HCT116 (cell line): ENCODE results near the gene DNAJC5. TPM values are rescaled to one million over a fixed set of nuclear protein-coding genes. Genes with fewer than 3 reads are reported as not detected.

Source experiments
- ATAC-seq: fragments of 200-7000 bp; cut with Tn5 transposase; 2 replicates; pipeline ENCODE4 v1.9.1; 2020; ENCODE audit warnings: mild to moderate bottlenecking, moderate library complexity
- BruUV-seq: library from RNA; stranded (reverse); fragments of 400-500 nt; replicated peaks from 2 replicates; lab custom pipeline; 2021; lab: Mats Ljungman, UMichigan
- CTCF ChIA-PET: fragments of 300-600 bp; sonication (Branson Sonifier 250); formaldehyde crosslinking; loops from one replicate; lab custom pipeline; 2021; ENCODE audit warnings: antibody characterized with exemption; lab: Charles Lee
- POLR2A ChIA-PET: fragments of 300-600, 350-600 bp; sonication (Branson Sonifier 250); formaldehyde crosslinking; loops from one replicate; lab custom pipeline; 2021; ENCODE audit warnings: antibody characterized with exemption; lab: Charles Lee
- RAD21 ChIA-PET, 2 experiments: fragments of 300-600 bp; sonication (Branson Sonifier 250); formaldehyde crosslinking; loops; one replicate each; lab custom pipeline; 2023; ENCODE audit warnings: low total read pairs in 2 of 2; ENCODE audit not compliant: uncharacterized antibody in 2 of 2, unreplicated experiment in 2 of 2, low non-redundant PET in 1 of 2; lab: Charles Lee
- DNase-seq: peaks from one replicate; pipeline ENCODE4 v3.0.0-alpha.2; 2010; ENCODE audit warnings: low read depth, low spot score
- H2AFZ ChIP-seq: fragments of 200-600 bp; shearing (Covaris generic), sonication (generic); 2 replicates; pipeline ENCODE4 v1.6.1; 2017; ENCODE audit warnings: low read depth, mixed run types, mixed read lengths, antibody characterized with exemption, low read length; ENCODE audit not compliant: poor library complexity, severe bottlenecking
- H3K27ac ChIP-seq: 2 replicates; pipeline ENCODE4 v1.5.1; 2012; ENCODE audit warnings: low read depth, low read length
- H3K27me3 ChIP-seq: fragments of 200-600 bp; sonication (generic); 2 replicates; pipeline ENCODE4 v1.6.1; 2016; ENCODE audit warnings: mixed run types, low read length, mixed read lengths; ENCODE audit not compliant: insufficient read depth
- H3K36me3 ChIP-seq, 2 experiments: fragments of 200-500 bp in 1 of 2; fragments of 200-600 bp in 1 of 2; sonication (Bioruptor generic) in 1 of 2; sonication (generic) in 1 of 2; 2 replicates each; pipeline versions ENCODE4 v1.5.1 to v1.6.1; 2014 to 2016; ENCODE audit warnings: low read length in 2 of 2, inconsistent platforms in 1 of 2, mixed read lengths in 1 of 2, mixed run types in 1 of 2; ENCODE audit not compliant: insufficient read depth in 2 of 2, control insufficient read depth in 1 of 2
- H3K4me1 ChIP-seq, 2 experiments: fragments of 200-600 bp in 1 of 2; sonication (generic) in 1 of 2; 2 replicates each; pipeline versions ENCODE4 v1.5.1 to v1.6.1; 2012 to 2017; ENCODE audit warnings: low read length in 2 of 2, inconsistent platforms in 1 of 2, mild to moderate bottlenecking in 1 of 2, mixed read lengths in 1 of 2, mixed run types in 1 of 2, moderate library complexity in 1 of 2; ENCODE audit not compliant: insufficient read depth in 2 of 2, control insufficient read depth in 1 of 2
- H3K4me2 ChIP-seq: fragments of 200-600 bp; sonication (generic); 2 replicates; pipeline ENCODE4 v1.6.1; 2017; ENCODE audit warnings: mixed run types, low read length, mixed read lengths
- H3K4me3 ChIP-seq, 2 experiments: fragments of 200-600 bp in 1 of 2; sonication (generic) in 1 of 2; replicated peaks in 1 of 2; 2 replicates each; pipeline ENCODE4 v1.5.1; 2011 to 2016; ENCODE audit warnings: low read length in 2 of 2, control low read depth in 1 of 2, low read depth in 1 of 2, mild to moderate bottlenecking in 1 of 2, mixed read lengths in 1 of 2, mixed run types in 1 of 2
- H3K79me2 ChIP-seq: fragments of 200-600 bp; sonication (generic); 2 replicates; pipeline ENCODE4 v1.6.1; 2017; ENCODE audit warnings: mild to moderate bottlenecking, mixed run types, low read length, moderate library complexity, mixed read lengths; ENCODE audit not compliant: insufficient read depth
- H3K9ac ChIP-seq: fragments of 200-600 bp; sonication (generic); 2 replicates; pipeline ENCODE4 v1.6.1; 2016; ENCODE audit warnings: low read length, mixed read lengths
- H3K9me2 ChIP-seq: fragments of 200-600 bp; sonication (generic), shearing (Covaris generic); 2 replicates; pipeline ENCODE4 v1.6.1; 2017; ENCODE audit warnings: mixed run types, mild to moderate bottlenecking, moderate library complexity; ENCODE audit not compliant: insufficient read depth
- H3K9me3 ChIP-seq, 2 experiments: fragments of 200-500 bp in 1 of 2; fragments of 200-600 bp in 1 of 2; sonication (Bioruptor generic) in 1 of 2; sonication (generic) in 1 of 2; 2 replicates each; pipeline ENCODE4 v1.6.1; 2014 to 2017; ENCODE audit warnings: low read length in 2 of 2, mixed read lengths in 2 of 2, inconsistent platforms in 1 of 2, low read depth in 1 of 2, mild to moderate bottlenecking in 1 of 2, mixed run types in 1 of 2, moderate library complexity in 1 of 2; ENCODE audit not compliant: control insufficient read depth in 1 of 2, insufficient read depth in 1 of 2
- H4K20me1 ChIP-seq: fragments of 200-600 bp; sonication (generic), shearing (Covaris generic); 2 replicates; pipeline ENCODE4 v1.6.1; 2017; ENCODE audit warnings: mixed run types, mild to moderate bottlenecking, moderate library complexity; ENCODE audit not compliant: insufficient read depth
- CTCF ChIP-seq, 3 experiments: fragments of 200-600 bp in 1 of 3; sonication (generic) in 1 of 3; IDR thresholded peaks in 2 of 3; conservative IDR thresholded peaks in 1 of 3; 2 replicates each; pipeline ENCODE4 v1.5.1; 2012 to 2017; ENCODE audit warnings: low read depth in 2 of 3, low read length in 2 of 3, antibody characterized with exemption in 1 of 3, borderline replicate concordance in 1 of 3, control low read depth in 1 of 3, mild to moderate bottlenecking in 1 of 3, mixed read lengths in 1 of 3, mixed run types in 1 of 3, moderate library complexity in 1 of 3; ENCODE audit not compliant: insufficient read depth in 1 of 3
- EGR1 ChIP-seq: IDR thresholded peaks from 2 replicates; pipeline ENCODE4 v1.6.1; 2012; ENCODE audit warnings: low read depth
- ELF1 ChIP-seq: IDR thresholded peaks from 2 replicates; pipeline ENCODE4 v1.6.1; 2012; ENCODE audit warnings: low read depth, borderline replicate concordance
- EZH2 ChIP-seq: fragments of 200-600 bp; sonication (generic); IDR thresholded peaks from 2 replicates; pipeline ENCODE4 v1.6.1; 2017; ENCODE audit warnings: antibody characterized with exemption, mixed run types
- EZH2phosphoT487 ChIP-seq: fragments of 200-600 bp; IDR thresholded peaks from 2 replicates; pipeline ENCODE4 v1.6.1; 2018; ENCODE audit warnings: antibody characterized with exemption, borderline replicate concordance
- JUND ChIP-seq: IDR thresholded peaks from 2 replicates; pipeline ENCODE4 v1.6.1; 2012
- MAX ChIP-seq: IDR thresholded peaks from 2 replicates; pipeline ENCODE4 v1.6.1; 2012
- POLR2AphosphoS5 ChIP-seq: IDR thresholded peaks from 2 replicates; pipeline ENCODE4 v1.6.1; 2011; ENCODE audit warnings: mild to moderate bottlenecking, low read depth, low read length, moderate library complexity
- RAD21 ChIP-seq: IDR thresholded peaks from 2 replicates; pipeline ENCODE4 v1.6.1; 2012; ENCODE audit warnings: low read depth, mild to moderate bottlenecking
- REST ChIP-seq: IDR thresholded peaks from 2 replicates; pipeline ENCODE4 v1.6.1; 2012; ENCODE audit warnings: low read depth
- SIN3A ChIP-seq: IDR thresholded peaks from 2 replicates; pipeline ENCODE4 v1.6.1; 2012; ENCODE audit warnings: low read depth
- SP1 ChIP-seq: IDR thresholded peaks from 2 replicates; pipeline ENCODE4 v1.6.1; 2012; ENCODE audit warnings: low read depth
- SRF ChIP-seq: IDR thresholded peaks from 2 replicates; pipeline ENCODE4 v1.6.1; 2012; ENCODE audit warnings: low read depth
- TCF7L2 ChIP-seq: IDR thresholded peaks from 2 replicates; pipeline ENCODE4 v1.7.0; 2011; ENCODE audit warnings: borderline replicate concordance, inconsistent platforms; ENCODE audit not compliant: insufficient read depth, insufficient read length; ENCODE audit errors: extremely low read depth
- YY1 ChIP-seq: IDR thresholded peaks from 2 replicates; pipeline ENCODE4 v1.6.1; 2011; ENCODE audit warnings: low read length, low read depth, moderate library complexity, mild to moderate bottlenecking; ENCODE audit not compliant: insufficient replicate concordance; ENCODE audit errors: extremely low read depth
- ZFX ChIP-seq: fragments of 450-650 bp; IDR thresholded peaks from 2 replicates; pipeline ENCODE4 v1.6.1; 2017
- ZNF274 ChIP-seq: fragments of 200-500 bp; sonication (Bioruptor generic); IDR thresholded peaks from 2 replicates; pipeline ENCODE4 v1.6.1; 2014; ENCODE audit warnings: mild to moderate bottlenecking, low read depth, low read length, inconsistent platforms
- intact Hi-C: fragments of 100-400 bp; cut with micrococcal nuclease; formaldehyde crosslinking; loops from 2 replicates; pipeline ENCODE4 v1.10.0; 2022
- total RNA-seq: library from RNA; stranded (reverse); gene quantifications from one replicate; pipeline ENCODE4 v1.2.1, GENCODE V29; 2021; ENCODE audit not compliant: unreplicated experiment

DNAJC5 gene
- total RNA-seq, 1 experiment from 2014 or later: 38.3 TPM

GRCh38 chr20:63944078-63944941 lies 49.4 kb downstream of the DNAJC5 start:
- Histone ChIP-seq H3K79me2 (peaks cover 43% of the 10 kb centered on the region), H3K27me3 (no peaks in the 10 kb centered on the region), H3K27ac (no peak overlapping the region), H3K4me1 (peaks cover 8 to 25% of the 10 kb centered on the region in 2 experiments; a peak in 3 of 4 replicates), H3K4me3 (no peak overlapping the region), H3K36me3 (peaks cover 16 to 41% of the 10 kb centered on the region in 2 experiments; a peak in 3 of 4 replicates), H3K4me2 (no peak overlapping the region), H2AFZ (no peak overlapping the region), H3K9ac (no peak overlapping the region), H3K9me3 (no peaks in the 10 kb centered on the region), H4K20me1 (no peaks in the 10 kb centered on the region; the same call in 1 of the 2 replicates), H3K9me2 (no peaks in the 10 kb centered on the region)
- DNase-seq: no peak
- no peak for ATAC-seq
- BruUV-seq: no TSS peak
- TF ChIP-seq YY1: no peak
- no peak for TF ChIP-seq ZFX
- TF ChIP-seq EZH2phosphoT487: no peak
- TF ChIP-seq CTCF (IDR thresholded peaks at IDR 0.05 in 2 of 3, conservative IDR thresholded peaks at IDR 0.05 in 1 of 3; ENCODE audit: borderline replicate concordance in 1 of 3, insufficient read depth in 1 of 3, low read depth in 2 of 3, low read length in 2 of 3): no peak
- no peak for TF ChIP-seq SRF
- no peak for TF ChIP-seq ZNF274
- no peak for TF ChIP-seq SIN3A
- no peak for TF ChIP-seq ELF1
- no peak for TF ChIP-seq EGR1
- no peak for TF ChIP-seq POLR2AphosphoS5
- no peak for TF ChIP-seq REST
- TF ChIP-seq RAD21: no peak
- TF ChIP-seq MAX: no peak
- TF ChIP-seq SP1: no peak
- TF ChIP-seq EZH2: no peak
- no peak for TF ChIP-seq TCF7L2
- TF ChIP-seq JUND: no peak
- ChIA-PET RAD21 (no interaction called here), CTCF (no interaction called here), POLR2A (no interaction called here)
- intact Hi-C loops: no loop called here
